GM20000 (cell line): Measurements from ENCODE around the gene POLRMT.

Experiments
- DNase-seq: peaks from one replicate; pipeline ENCODE4 v3.0.0; 2012; ENCODE audit warnings: low spot score
- TF ChIP-seq, protein P1 (sequence below): IDR thresholded peaks from 2 replicates; pipeline ENCODE4 v1.5.1; 2012; ENCODE audit warnings: mild to moderate bottlenecking, control low read depth; ENCODE audit errors: extremely low read depth, missing control alignments

Gene POLRMT

DNA sequence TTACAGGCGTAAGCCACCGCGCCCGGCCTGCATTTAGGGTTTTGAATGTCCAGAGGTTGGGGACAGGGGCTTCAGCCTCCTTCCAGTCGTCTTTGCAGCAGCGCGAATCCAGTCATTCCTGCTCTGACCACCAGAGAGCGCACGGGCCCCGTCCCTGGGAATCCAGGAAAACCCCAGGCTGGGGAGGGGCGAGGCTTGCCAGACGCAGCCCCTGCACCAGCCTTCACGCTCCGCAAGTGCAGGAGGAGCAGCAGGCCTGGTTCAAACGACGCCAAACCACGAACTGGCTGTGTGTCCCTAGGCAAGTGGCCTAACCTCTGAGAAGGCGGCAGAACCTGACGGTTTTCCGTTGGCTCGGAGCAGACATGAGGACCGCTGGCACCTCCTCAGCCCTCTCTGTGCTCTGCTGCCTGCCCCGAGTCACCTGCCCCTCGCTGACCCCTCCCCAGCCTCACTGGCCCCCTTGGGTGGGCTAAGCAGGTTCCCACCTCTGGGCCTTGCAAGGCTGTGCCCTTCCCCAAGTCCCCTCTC lies 31.6 kb upstream of the POLRMT start:
- peak; percentile 91 for DNase-seq
- TF ChIP-seq, protein P1, sequence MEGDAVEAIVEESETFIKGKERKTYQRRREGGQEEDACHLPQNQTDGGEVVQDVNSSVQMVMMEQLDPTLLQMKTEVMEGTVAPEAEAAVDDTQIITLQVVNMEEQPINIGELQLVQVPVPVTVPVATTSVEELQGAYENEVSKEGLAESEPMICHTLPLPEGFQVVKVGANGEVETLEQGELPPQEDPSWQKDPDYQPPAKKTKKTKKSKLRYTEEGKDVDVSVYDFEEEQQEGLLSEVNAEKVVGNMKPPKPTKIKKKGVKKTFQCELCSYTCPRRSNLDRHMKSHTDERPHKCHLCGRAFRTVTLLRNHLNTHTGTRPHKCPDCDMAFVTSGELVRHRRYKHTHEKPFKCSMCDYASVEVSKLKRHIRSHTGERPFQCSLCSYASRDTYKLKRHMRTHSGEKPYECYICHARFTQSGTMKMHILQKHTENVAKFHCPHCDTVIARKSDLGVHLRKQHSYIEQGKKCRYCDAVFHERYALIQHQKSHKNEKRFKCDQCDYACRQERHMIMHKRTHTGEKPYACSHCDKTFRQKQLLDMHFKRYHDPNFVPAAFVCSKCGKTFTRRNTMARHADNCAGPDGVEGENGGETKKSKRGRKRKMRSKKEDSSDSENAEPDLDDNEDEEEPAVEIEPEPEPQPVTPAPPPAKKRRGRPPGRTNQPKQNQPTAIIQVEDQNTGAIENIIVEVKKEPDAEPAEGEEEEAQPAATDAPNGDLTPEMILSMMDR: peak; percentile 95

DNA sequence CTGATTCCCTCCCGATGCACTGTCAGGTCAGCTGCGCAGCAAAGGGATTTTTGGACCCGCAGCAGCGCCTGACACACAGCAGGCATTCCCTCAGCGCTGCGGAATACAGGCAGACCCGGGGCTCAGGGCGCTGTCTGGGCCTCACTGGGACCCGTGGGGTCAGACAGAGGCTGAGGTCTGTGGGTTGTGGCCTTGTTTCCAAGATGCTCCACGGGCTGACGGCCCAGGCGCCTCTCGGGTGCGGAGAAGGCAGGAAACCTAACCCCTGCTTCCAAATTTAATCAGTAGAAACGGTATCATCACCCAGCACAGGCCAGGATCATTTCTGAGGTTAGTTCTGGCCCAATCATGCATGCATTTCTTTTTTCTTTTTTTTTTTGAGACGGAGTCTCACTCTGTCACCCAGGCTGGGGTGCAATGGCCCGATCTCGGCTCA lies 30.4 kb upstream of the POLRMT start:
- DNase-seq: no peak
- TF ChIP-seq, protein P1: no peak

DNA sequence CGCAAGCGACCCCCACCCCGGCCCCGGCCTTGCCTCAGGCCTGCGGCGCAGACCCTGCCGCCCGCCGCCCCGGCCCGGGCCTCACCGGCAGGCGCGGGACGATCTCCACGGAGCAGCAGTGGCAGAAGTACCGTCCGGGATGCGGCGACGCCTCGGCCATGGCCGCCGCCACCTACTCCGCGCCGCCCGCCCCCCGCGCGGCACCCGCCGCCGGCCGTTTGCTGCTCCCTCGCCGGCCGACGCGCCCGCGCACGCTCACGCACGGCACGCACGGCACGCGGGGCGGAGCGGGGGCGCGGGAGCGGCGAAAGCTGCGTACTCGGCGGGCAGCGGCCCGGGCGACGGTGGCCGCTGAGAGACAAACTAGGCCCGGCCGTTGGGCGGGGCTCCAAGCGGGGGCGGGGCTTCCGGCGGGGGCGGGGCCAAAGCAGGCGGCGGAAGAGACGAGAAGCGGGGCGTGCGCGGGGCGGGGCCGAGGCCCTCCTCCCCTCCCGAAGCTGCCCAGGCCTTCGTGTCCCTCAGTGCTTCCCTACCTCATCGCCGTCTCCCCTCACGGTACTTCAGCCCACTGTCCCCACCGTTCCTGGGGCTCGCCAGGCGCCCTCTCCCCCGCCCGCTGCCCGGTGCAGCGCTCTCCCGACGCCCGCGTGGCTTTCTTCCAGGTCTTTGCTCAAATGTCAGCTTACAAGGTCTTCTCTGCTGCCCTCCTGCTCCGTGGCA lies 29.8 kb upstream of the POLRMT start, which contains the start of gene RNF126:
RNF126 (minus strand) TSS at position 253 of the 720 bp plus-strand sequence; CDS start at position 160, 93 bp downstream.
- DNase-seq: peak; percentile 99
- TF ChIP-seq, protein P1: no peak

DNA sequence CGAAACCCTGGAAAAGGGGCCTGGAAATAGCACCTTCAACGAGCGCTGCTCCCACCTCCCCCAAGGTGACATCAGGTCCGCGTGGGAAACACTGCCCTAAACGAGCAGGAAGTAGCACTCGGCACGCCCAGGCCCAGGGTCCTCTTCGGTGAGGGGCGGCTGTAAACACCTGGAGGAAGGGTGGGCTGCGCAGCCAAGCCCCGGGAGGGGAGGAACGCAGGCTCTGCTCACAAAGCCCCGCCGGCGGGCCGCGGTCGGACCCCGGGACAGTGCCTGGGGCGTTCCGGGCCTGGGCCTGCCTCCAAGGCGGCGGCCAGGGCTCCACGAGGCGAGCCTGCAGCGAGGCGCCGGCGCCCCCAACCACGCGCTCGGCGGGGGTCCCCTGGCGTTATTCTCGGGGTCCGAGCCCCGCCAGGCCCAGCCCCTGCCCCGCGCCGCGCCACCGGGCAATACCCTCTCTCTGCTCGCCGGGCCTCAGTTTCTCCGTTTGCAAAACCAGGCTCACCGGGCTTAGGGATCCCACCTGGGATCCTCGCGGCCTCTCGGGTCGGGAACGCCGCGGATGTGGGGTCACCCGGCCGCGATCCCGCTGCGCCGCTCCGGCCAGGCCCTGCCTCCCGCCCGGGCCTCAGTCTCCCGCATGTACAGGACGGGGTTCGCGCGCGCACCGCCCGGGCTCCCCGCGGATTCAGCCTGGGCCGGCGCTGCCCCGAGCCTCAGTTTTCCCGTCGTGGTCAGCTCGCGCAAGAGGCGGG lies 29.0 kb upstream of the POLRMT start:
- DNase-seq: peak; percentile 87
- TF ChIP-seq, protein P1: no peak

DNA sequence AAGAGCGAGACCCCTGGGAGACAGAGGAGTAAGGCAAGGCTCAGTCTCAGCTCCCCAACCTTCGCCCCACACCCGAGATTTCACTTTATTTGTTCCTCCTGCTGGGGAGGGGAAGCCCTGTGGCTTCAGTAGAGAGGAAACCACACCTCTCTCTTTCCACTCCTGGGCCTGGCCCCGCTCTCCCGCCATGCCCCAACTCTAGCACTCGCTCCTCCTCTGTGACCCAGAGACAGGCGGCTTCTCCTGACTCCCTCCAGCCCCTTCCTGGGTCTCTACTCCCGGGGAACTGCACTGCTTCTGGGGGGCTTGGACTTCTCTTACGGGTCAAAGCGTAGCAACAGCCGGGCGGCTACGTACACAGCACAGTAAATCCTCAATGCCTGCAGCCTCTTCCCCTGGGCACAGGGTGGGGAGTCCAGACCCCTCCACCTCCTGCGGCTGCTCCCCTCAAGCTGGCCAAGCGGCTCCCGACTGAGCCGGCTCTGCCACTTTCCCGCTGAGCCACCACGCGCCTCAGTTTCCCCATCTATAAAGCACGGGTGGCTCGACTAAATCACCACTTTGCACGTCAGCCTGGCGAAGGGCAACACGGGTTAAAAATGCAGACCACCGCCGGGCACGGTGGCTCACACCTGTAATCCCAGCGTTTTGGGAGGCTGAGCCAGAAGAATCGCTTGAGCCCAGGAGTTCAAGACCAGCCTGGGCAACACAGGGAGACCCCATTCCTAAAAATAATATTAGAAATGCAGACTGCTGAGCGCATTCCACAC lies 28.3 kb upstream of the POLRMT start:
- TF ChIP-seq, protein P1: no peak
- peak; percentile 91 for DNase-seq

DNA sequence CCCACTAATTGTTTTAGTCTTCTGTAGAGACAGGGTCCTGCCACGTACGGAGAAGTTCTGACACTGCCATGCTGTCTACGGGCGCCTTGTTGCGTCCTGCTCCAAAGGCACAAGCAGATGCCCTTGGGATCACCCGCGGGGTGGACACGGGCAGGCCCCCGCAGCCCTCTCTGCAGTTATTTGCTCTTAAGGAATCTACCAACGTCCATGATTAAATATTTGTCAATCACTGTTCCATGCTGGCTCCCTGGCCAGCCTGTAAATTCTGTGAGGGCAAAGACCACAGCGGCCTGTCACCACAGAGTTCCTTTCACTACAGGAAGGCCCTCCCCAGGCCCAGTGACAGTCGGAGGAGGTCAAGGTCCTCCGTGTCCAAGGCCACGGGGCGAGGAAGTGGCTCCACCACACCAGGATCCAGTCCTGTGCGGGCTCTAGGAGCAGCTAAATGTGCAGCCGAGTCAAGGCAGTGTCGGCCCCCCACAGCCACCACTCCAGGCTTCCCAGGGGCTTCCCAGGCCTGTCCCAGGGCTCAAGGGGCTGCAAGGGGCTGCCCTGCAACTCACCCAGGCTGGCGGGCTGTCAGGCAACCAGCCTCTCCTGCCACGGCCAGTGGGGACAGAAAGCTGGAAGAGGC lies 27.6 kb upstream of the POLRMT start:
- no peak for DNase-seq
- TF ChIP-seq, protein P1: no peak
